ENCODE measurements around the gene CDK17.
A peak's percentile ranks its signal among the peaks of the same experiment; 100 is the strongest.

Gene CDK17

DNA sequence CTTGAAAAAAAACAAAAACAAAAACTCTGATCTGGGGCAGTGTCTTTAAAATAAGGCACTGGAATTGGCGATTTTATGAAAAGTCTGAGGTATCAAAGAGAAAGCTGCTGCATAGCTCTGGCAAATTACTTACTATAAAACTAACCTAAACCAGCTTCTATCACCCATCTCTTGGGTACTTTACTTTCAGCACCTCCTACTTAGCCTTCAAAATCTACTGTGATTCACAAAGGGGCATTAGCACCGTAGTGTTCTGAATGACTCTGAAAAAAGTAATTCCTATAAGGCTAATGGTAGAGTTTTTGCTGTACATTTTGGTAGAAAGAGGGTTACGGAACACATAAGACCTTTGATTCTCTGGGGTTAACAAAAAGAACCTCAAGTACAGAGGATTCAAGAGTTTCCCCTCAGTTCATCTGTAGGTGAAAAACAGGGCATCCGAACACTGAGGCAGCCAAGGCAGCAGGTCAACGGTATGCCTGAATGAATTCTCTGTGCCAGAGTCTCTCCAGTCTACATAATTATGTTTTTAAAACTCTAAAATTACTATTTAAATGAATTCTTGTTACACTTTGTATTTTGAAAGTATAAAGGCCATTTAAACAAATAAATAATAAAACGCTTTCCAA is 104.6 kb downstream of the CDK17 start:
- no peak for TF ChIP-seq CTCF (IDR thresholded peaks at IDR 0.05; ENCODE audit: insufficient read depth, low read depth, low read length, missing control alignments)
- no peak overlapping the region for H3K4me3 ChIP-seq (ENCODE audit: low read depth, low read length)
- no peak for DNase-seq (ENCODE audit: low read depth)

- H3K4me3 ChIP-seq (ENCODE audit: low read depth, low read length) = no peak overlapping the region
- TF ChIP-seq CTCF (IDR thresholded peaks at IDR 0.05; ENCODE audit: insufficient read depth, low read depth, low read length, missing control alignments) = no peak
- peak; percentile 40 for DNase-seq (ENCODE audit: low read depth)
Observed at GRCh38 chr12:96294831-96295230, 105.4 kb downstream of the CDK17 start.

- no peak for TF ChIP-seq CTCF (IDR thresholded peaks at IDR 0.05; ENCODE audit: insufficient read depth, low read depth, low read length, missing control alignments)
- no peak overlapping the region for H3K4me3 ChIP-seq (ENCODE audit: low read depth, low read length)
- no peak for DNase-seq (ENCODE audit: low read depth)
Observed at GRCh38 chr12:96293093-96293492, 107.1 kb downstream of the CDK17 start.

DNA sequence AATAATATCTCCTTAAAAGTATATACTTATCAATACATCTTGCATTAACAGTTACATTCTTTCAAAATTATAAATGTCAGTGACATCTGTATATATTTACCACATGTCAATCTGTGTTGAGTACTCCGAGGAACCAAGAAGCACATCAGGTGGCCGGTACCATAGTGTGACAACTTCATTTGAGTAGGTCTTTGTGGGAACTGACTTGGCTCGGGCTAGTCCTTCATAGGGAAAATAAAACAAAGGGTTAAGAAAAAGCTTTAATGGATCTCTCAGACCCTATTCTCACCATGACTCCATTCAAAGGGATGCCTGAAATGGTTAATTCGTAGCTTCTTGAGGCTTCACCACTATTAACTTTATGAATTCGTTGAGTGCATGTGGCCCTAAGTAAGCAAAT is 111.2 kb downstream of the CDK17 start:
- no peak for TF ChIP-seq CTCF (IDR thresholded peaks at IDR 0.05; ENCODE audit: insufficient read depth, low read depth, low read length, missing control alignments)
- H3K4me3 ChIP-seq (ENCODE audit: low read depth, low read length) = no peak overlapping the region
- DNase-seq (ENCODE audit: low read depth) = no peak

DNA sequence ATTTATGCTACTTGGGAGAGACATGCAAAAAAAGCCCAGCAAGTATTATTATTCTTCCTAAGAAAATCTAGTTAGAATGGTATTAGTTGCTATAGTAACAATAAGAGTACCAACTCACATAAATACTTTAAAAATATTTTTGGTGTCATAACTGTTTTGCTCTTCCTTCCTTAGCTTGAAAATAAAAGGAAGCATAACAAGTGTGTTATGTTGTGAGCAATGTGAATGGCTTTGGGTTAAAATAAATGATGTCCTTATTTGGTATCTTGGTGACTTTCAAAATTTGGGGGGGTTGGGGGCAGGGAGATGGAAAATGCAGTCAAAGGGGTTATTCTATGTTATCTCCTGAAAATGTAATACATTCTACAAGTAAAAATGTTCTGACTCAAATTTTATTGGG is 115.1 kb downstream of the CDK17 start:
- DNase-seq (ENCODE audit: low read depth) = no peak
- no peak overlapping the region for H3K4me3 ChIP-seq (ENCODE audit: low read depth, low read length)
- no peak for TF ChIP-seq CTCF (IDR thresholded peaks at IDR 0.05; ENCODE audit: insufficient read depth, low read depth, low read length, missing control alignments)

DNA sequence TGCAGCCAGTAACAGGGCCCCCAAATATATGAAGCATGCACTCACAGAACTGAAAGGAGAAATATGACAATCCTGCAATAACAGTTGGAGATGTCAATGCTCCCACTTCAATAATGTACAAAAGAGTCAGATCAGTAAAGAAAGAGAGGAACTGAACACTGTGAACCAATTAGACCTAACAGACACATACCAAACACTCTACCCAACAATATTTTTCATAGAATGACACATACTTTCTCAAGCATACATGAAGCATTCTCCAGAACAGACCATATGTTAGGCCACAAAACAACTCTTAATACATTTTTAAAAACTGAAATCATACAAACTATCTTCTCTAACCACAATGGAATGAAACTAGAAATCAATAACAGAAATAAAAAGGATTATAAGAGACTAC is 125.9 kb downstream of the CDK17 start:
- DNase-seq (ENCODE audit: low read depth) = peak; percentile 24
- H3K4me3 ChIP-seq (ENCODE audit: low read depth, low read length) = no peak overlapping the region
- no peak for TF ChIP-seq CTCF (IDR thresholded peaks at IDR 0.05; ENCODE audit: insufficient read depth, low read depth, low read length, missing control alignments)

Measured in GM12865 (cell line).